OCI-M2 (cell line): ENCODE measurements around the gene GPR75.

Experiments
- DNase-seq: peaks from one replicate; lab custom pipeline; 2025; ENCODE audit not compliant: unreplicated experiment; lab: John Stamatoyannopoulos, UW

The GPR75 gene

GRCh38 chr2:53859206-53860181 lies at the start of gene GPR75:
TSS of gene GPR75 (minus strand) at chr2:53859967. CDS start at chr2:53854756, 5,211 bp downstream.
- no peak for DNase-seq

DNA sequence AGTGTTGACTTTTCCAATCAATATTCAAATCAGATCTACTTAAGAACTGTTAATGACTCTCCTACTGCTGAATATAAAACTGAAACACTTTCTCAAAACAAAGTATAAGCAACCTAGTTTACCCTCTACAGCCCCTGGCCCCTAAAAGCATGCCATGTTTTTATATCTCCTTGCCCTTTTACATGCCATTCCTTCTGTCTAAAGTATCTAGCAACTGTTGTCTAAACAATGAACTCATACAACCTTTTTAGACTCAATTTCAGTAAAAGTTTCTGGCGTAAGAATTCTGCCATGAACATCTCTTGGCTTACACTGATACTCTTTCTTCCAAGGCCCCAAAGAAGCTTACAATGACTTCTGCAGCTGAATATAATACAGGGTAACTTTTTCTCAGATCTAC lies 47.8 kb upstream of the GPR75 start:
- DNase-seq, result no peak

DNA sequence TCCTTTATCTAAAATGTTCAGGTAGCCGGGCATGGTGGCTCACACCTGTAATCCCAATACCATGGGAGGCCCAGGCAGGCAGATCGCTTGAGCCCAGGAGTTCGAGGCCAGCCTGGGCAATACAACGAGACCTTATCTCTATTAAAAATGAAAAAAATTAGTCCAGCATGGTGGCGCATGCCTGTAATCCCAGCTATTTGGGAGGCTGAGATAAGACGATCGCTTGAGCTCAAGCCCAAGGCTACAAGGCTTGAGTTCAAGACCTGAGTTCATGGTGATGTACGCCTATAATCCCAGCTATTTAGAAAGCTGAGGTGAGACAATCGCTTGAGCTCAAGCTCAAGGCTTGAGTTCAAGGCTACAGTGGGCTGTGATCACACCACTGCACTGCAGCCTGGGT lies 45.6 kb upstream of the GPR75 start:
- no peak for DNase-seq

- no peak for DNase-seq
Observed at GRCh38 chr2:53903011-53903410, 43.2 kb upstream of the GPR75 start.

DNA sequence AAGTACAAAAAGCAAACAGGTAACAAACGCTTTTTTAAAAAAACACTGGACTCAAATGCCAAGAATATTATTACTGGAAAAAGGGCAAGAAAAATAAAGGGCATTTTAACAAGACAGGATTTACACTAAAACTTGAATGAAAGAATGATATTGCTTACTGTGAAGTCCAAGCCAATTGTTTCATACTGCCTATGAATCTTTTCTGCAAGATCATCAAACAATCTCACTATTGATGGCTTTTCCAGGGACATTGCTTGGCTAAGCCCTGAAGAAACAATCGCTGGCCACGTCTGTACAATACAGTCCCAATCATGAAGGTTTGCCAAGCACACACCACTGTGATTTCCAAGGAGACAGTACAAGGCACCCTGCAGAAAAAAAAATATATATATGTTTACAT lies 41.4 kb upstream of the GPR75 start:
- no peak for DNase-seq

DNA sequence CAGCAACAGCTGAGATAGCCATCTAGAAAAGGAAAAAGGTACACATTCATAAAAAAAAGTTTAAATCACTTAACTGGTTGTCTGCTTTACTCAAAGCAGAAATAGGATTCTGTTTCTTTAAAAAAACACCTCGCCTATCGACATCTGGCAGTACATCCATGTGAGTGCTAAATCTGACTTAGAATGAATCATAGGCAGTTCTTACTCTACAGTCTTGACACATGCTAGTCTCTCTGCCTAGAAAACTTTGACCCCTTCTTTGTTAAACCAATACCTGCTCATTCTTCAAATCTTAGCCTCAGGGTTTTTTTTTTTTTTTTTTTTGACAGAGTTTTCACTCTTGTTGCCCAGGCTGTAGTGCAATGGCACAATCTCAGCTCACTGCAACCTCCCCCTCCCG lies 37.1 kb upstream of the GPR75 start:
- no peak for DNase-seq

DNA sequence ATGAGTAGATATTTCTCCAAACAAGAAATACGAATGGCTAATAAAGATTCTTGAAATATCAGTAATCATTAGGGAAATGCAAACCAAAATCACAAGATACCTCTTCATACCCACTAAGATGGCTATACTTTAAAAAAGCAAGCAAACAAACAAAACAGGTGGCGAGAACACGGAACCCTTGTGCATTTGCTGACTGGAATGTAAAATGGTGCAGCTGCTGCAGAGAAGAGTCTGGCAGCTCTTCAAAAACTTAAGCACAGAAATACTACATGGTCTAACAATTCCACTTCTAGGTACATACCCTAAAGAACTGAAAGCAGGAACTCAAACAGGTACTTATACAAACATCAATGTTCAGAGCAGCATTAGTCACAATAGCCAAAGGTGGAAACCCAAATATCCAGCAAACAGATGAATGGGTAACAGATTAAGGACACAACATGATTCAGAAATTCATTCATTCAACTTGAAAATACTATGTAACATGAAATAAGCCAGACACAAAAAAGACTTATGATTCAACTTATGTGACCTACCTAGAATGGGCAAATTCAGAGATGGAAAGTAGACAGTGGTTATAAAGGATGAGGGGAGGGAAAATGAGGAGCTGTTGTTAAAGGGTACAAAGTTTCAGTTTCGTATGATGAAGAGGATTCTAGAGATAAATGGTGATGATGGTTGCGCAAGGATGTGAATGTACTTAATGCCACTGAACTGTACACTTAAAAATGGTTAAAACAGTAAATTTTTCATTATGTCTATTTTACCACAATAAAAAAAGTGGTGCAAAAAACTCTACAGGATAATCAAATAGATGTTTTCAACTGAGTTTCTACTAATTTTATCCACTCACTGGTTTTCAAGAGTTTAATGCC lies 26.9 kb upstream of the GPR75 start:
- no peak for DNase-seq

DNA sequence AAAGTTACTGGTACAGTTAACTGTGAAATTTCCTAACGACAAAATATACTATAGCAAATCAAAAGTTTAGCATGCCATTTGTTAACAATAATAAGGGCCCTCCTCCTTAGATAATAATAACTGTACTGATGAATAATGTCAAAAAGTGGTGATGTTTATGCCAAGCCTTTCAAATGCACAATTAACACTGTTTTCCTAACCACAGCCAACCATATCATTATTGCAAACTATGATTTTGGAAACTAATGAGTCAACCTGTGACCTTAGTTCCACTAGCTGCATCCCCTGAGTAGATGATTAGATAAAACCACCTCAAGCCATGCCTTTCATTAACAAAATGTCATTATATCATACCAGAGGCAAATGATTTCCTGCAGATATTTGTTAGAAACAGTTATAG lies 25.1 kb upstream of the GPR75 start:
- DNase-seq, result no peak

DNA sequence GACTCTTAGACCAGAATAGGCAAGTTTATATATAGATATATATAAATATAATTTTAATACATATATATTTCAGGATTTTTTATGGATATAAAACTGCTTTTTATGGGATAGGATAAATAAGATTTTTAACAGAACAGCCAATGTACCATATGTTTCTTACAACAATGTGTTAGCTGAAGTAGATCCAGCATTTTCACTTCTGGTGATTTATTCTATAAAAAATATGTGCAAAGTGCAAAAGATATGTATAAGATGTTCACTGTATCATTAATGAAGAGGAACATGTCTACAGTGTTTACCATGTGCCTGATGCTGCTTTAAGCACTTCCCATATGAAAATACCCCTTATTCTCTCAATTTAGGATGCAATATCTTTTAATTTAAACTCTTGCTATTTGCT lies 22.2 kb upstream of the GPR75 start:
- no peak for DNase-seq

DNA sequence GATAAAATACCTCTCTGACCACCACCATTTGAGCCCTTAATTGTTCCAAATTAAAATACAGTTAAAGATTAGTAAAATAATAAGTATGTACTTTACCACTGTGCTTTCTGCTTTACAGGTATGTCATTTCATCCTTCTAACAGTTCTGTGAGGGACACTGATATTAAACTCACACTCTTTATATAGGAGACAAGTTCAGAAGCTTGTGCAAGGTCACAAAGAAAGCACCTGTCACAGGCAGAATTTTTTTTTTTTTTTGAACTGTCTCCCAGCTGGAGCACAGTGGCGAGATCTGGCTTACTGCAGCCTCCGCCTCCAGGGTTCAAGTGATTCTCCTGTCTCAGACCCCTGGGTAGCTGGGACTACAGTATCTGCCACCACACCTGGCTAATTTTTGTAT lies 21.6 kb upstream of the GPR75 start:
- DNase-seq, result no peak

DNA sequence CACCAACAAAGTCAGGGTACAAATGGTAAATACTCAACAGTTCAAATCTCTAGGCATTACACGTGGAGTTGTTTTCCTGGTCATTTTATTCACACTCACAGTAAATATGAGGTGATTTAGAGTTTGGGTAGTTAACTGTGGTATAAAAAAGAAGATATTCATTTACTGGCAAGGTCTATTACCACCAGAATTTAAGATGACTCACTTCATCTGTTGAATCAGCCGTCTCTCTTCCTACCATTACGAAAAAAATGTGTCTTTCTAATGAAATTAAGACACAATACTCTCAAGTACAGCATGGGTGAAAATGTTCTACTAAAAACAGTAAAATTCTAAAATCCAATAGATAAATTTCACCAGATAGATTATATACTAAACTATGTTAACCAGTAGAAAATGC lies 21.0 kb upstream of the GPR75 start:
- DNase-seq, result no peak

- no peak for DNase-seq
Observed at GRCh38 chr2:53877556-53877955, 17.8 kb upstream of the GPR75 start.

DNA sequence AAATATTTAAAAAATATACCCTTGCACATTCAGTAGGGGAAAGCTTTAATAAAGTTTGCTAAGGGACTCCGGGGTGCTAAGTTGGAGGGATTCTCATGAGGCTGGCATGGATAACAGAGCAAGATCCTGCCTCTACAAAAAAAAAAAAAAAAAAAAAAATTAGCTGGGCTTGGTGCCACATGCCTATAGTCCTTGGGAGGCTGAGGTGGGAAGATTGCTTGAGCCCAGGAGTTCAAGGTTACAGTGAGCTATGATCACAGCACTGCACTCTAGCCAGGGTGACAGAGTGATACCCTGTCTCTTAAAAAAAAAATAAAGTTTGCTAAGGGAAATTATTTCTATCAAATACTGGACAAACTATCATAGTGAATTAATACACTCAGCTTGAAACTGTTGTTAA lies 17.3 kb upstream of the GPR75 start:
- DNase-seq, result no peak

DNA sequence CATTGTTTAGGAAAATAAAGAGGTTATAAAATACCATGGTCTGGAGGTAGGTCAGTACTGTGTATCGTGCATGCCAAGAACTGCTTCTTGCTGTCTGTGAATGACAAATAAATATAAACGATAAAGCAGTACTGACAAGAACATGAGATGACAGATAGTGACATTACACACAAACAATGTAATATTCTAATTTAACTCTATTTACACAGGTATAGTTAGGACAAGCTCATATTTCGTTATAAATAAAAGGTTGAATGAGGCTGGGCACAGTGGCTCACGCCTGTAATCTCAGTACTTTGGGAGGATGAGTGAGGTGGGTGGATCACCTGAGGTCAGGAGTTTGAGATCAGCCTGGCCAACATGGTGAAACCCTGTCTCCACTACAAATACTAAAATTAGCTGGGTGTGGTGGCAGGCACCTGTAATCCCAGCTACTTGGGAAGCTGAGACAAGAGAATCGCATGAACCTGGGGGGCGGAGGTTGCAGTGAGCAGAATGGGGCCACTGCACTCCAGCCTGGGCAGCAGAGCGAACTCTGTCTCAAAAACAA lies 14.7 kb upstream of the GPR75 start:
- DNase-seq, result no peak

DNA sequence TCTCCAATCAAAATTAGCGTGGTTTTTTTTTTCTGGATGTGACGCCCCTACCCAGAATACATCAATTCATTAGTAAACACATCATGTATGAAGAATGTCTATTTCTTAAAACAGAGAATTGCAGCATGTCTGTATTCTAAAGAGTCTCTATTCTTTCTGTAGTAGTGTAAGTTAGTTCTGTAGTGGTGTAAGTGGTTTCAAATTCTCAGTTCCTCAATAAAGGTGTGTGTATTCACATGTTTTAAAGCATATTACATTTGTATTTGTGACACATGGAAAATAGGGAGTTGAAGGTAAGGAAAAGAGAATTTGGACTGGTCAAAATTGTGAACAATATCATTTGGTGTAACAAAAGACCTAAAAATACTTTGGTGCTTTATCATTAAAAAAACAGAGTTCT lies 8.0 kb upstream of the GPR75 start:
- DNase-seq, result no peak

- DNase-seq, result no peak
Observed at GRCh38 chr2:53867169-53867568, 7.4 kb upstream of the GPR75 start.

GRCh38 chr2:53865962-53866361 lies 6.2 kb upstream of the GPR75 start:
- no peak for DNase-seq

DNA sequence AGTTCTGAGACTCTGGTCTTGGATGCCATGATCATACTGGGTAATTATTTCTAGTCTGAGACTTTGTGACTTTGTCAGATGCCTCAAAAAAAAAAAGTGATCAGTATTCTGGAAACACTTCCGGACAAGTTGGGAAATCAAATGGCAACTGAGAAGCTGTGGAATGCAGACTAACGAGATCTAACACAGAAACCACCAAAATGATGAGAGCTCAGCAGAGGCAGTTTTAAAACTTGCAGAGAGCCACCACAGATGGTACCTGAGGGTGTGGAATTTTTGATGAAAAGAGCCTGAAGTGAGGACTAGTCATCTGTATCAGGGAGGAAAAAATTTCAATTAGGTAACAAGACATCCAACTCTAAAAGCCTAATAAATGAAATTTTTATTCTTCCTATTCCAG lies 5.5 kb upstream of the GPR75 start:
- no peak for DNase-seq

DNA sequence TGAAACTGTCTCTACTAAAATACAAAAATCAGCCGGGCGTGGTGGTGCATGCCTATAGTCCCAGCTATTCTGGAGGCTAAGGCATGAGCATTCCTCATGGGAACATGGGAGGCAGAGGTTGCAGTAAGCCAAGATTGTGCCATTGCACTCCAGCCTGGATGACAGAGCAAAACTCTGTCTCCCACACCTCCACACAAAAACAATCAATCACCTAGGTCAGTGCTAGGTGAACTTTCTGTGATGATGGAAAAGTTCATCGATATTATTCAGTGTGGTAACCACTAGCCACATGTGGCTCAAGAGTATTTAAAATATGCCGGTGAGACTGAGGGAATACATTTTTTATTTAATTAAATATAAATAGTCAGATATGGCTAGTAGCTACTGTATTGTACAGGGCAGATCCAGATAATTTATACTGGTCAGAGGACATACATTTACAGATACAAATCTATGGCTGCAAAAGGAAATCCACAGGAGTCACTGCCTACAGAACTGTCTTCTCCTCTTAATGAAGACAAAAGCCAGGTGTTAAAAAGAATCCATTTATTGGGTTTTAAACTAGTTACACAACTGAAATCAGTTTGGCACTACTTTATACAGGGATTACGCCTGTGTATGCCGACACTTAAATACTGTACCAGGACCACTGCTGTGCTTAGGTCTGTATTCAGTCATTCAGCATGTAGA lies 3.9 kb upstream of the GPR75 start:
- no peak for DNase-seq

DNA sequence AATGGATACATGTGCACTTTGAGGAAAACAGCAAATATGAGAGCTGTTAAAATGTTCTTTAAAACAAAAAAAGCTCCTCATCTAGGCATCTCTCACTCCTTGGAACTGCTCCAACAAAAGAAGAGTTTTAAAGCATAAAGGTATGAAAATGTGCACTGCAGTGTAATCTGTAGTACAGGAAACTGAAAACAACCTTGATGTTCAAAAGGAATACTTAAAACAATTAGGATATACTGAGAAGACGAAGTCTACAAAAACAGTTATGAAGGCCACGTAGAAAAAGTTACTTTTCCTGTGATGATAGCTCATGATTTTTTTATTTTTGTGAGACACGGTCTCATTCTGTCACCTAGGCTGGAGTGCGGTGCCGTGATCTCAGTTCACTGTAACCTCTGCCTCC lies 2.1 kb upstream of the GPR75 start:
- no peak for DNase-seq

- no peak for DNase-seq
Observed at GRCh38 chr2:53856272-53856671, 3.5 kb downstream of the GPR75 start.
